ENCODE data around the gene NLK.
"Not testable (repeated sequence)": the region's sequence is repeated elsewhere in the genome, so short reads cannot be mapped to it uniquely, and the experiment has no call there.

Gene NLK

DNA sequence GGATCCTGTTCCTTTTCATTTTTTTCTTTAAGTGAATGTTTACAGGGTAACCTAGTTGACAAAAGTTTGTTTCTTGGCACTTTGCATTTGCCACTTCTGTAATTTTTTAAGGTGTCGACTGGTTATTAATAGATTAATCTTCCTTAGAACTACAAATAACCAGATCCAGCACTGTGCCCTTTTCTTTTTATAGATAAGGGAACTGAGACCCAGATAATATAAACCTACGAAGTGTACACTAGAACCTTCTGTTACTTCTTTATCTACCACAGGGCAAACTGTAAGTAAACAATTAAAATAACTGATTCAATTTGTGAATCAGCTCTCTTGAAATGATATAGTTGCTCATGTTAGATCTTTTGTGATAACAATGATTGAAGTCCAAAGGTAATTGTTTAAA is 55.4 kb downstream of the NLK start:
- H3K9me3 ChIP-seq (ENCODE audit: severe bottlenecking): no peaks in the 10 kb centered on the region
- H3K27me3 ChIP-seq (ENCODE audit: insufficient read depth, low read depth, severe bottlenecking): no peaks in the 10 kb centered on the region
- H3K27ac ChIP-seq: no peak overlapping the region
- TF ChIP-seq, protein P1, sequence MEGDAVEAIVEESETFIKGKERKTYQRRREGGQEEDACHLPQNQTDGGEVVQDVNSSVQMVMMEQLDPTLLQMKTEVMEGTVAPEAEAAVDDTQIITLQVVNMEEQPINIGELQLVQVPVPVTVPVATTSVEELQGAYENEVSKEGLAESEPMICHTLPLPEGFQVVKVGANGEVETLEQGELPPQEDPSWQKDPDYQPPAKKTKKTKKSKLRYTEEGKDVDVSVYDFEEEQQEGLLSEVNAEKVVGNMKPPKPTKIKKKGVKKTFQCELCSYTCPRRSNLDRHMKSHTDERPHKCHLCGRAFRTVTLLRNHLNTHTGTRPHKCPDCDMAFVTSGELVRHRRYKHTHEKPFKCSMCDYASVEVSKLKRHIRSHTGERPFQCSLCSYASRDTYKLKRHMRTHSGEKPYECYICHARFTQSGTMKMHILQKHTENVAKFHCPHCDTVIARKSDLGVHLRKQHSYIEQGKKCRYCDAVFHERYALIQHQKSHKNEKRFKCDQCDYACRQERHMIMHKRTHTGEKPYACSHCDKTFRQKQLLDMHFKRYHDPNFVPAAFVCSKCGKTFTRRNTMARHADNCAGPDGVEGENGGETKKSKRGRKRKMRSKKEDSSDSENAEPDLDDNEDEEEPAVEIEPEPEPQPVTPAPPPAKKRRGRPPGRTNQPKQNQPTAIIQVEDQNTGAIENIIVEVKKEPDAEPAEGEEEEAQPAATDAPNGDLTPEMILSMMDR (IDR thresholded peaks at IDR 0.05; ENCODE audit: low read depth, low read length): no peak
- no peak overlapping the region for H3K4me3 ChIP-seq (ENCODE audit: low read depth, low read length)
- DNase-seq: no peak
- no peaks in the 10 kb centered on the region for H3K36me3 ChIP-seq

DNA sequence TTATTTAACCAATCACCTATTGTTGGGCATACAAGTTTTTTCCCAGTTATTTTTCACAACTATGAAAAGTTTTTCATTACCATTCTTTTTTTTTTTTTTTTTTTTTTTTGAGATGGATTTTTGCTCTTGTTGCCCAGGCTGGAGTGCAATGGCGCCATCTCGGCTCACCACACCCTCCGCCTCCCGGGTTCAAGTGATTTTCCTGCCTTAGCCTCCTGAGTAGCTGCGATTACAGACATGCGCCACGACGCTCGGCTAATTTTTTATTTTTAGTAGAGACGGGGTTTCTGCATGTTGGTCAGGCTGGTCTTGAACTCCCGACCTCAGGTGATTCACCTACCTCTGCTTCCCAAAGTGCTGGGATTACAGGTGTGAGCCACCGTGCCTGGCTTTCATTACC is 56.1 kb downstream of the NLK start:
- H3K4me3 ChIP-seq (ENCODE audit: low read depth, low read length); H3K27me3 ChIP-seq (ENCODE audit: insufficient read depth, low read depth, severe bottlenecking); H3K36me3 ChIP-seq; H3K27ac ChIP-seq; DNase-seq; H3K9me3 ChIP-seq (ENCODE audit: severe bottlenecking): not testable (repeated sequence)

DNA sequence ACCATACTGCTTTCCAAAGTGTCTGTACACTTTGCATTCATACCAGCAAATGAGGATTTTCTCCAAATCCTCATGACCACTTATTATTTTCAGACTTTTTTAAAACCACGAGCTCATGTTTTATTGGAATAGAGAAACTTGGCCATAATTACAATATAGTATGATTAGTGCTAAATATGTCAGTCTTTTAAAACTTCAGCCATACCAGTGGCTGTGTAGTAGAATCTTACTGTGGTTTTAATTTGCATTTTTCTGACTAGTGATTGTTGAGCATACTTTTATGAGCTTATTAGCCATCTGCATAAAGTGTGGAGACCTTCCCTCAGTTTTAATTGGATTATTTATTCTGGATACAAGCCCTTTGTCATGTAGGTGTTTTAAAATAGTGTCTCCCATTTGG is 57.8 kb downstream of the NLK start:
- H3K27me3 ChIP-seq (ENCODE audit: insufficient read depth, low read depth, severe bottlenecking): no peaks in the 10 kb centered on the region
- DNase-seq: no peak
- H3K36me3 ChIP-seq: no peaks in the 10 kb centered on the region
- no peak overlapping the region for H3K27ac ChIP-seq
- no peak overlapping the region for H3K4me3 ChIP-seq (ENCODE audit: low read depth, low read length)
- H3K9me3 ChIP-seq (ENCODE audit: severe bottlenecking): no peaks in the 10 kb centered on the region
- TF ChIP-seq, protein P1 (IDR thresholded peaks at IDR 0.05; ENCODE audit: low read depth, low read length): no peak

DNA sequence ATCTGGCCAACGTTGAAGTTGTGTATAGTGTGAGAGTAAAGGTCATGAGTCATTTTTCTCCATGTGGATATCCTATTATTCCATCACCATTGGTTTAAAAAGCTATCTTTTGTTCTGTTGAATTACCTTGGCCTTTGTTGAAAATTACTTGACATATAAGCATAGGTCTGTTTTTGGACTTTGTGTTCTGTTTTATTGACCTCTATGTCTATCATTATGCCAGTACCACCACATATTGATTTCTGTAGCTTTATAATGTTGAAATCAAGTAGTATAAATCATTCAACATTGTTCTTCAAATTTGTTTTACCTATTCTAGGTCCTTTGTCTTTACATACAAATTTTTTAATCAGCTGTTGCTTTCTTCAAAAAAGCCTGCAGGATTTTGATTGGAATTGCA is 58.5 kb downstream of the NLK start:
- Histone ChIP-seq H3K36me3 (no peaks in the 10 kb centered on the region), H3K27ac (no peak overlapping the region), H3K9me3 (ENCODE audit: severe bottlenecking) (no peaks in the 10 kb centered on the region), H3K27me3 (ENCODE audit: insufficient read depth, low read depth, severe bottlenecking) (no peaks in the 10 kb centered on the region), H3K4me3 (ENCODE audit: low read depth, low read length) (no peak overlapping the region)
- TF ChIP-seq, protein P1 (IDR thresholded peaks at IDR 0.05; ENCODE audit: low read depth, low read length): no peak
- no peak for DNase-seq

DNA sequence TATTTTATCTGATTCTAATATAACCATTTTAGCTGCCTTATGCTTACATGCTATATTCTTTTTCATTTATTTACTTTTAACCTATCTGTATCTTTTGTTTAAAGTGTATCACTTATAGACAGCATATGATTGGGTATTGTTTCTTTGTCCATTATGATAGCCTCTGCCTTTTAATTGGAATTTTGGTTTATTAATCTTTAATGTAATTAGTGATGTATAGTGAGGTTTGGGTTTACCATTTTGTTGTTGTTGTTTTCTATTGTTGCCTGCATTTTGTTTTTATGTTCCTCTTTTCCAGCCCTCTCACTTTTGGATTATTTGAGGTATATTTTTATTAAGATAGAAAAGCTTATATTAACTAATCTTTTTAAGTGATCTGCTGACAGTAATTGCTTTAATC is 59.4 kb downstream of the NLK start:
- H3K4me3 ChIP-seq (ENCODE audit: low read depth, low read length): no peak overlapping the region
- TF ChIP-seq, protein P1 (IDR thresholded peaks at IDR 0.05; ENCODE audit: low read depth, low read length): no peak
- no peak overlapping the region for H3K27ac ChIP-seq
- H3K9me3 ChIP-seq (ENCODE audit: severe bottlenecking): no peaks in the 10 kb centered on the region
- H3K27me3 ChIP-seq (ENCODE audit: insufficient read depth, low read depth, severe bottlenecking): no peaks in the 10 kb centered on the region
- DNase-seq: no peak
- no peaks in the 10 kb centered on the region for H3K36me3 ChIP-seq

DNA sequence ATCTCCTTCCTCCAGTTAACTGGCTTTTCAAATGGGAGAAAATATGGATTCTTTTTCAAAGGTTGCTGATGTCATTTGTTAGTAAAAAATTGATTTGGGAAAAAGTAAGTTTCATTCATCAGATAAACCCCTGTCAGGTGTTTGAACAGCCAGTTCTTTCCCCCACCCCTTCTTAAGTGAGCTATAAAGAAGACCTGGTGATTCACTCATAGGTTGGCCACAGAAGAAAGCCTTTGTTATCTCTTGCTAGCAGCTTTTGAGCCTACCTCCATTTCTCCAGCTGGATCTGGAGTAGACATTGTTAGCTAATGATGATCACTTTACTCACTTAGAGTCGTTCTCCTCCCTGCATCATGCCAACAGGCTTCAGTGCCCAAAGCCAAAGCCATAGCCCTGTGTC is 63.0 kb downstream of the NLK start:
- Histone ChIP-seq H3K36me3 (no peaks in the 10 kb centered on the region), H3K27ac (no peak overlapping the region), H3K4me3 (ENCODE audit: low read depth, low read length) (no peak overlapping the region), H3K27me3 (ENCODE audit: insufficient read depth, low read depth, severe bottlenecking) (no peaks in the 10 kb centered on the region), H3K9me3 (ENCODE audit: severe bottlenecking) (no peaks in the 10 kb centered on the region)
- no peak for DNase-seq
- TF ChIP-seq, protein P1 (IDR thresholded peaks at IDR 0.05; ENCODE audit: low read depth, low read length): no peak

Measured in WERI-Rb-1 (cell line).